Activated naive CD4-positive, alpha-beta T cell treated with anti-CD3 and anti-CD28 coated beads, Interleukin-2, amount 50 U/mL, for 24 hours (primary cell): ENCODE measurements around the gene WDR70.
"Not testable (repeated sequence)": the region's sequence is repeated elsewhere in the genome, so short reads cannot be mapped to it uniquely, and the experiment has no call there.

ENCODE experiments used
- H3K27ac Mint-ChIP-seq: one replicate; pipeline ENCODE4 v1.8.0; 2021; ENCODE audit warnings: mild to moderate bottlenecking, mixed read lengths
- H3K27me3 Mint-ChIP-seq: one replicate; pipeline ENCODE4 v1.8.0; 2021; ENCODE audit warnings: mixed read lengths
- H3K36me3 Mint-ChIP-seq: one replicate; pipeline ENCODE4 v1.8.0; 2021; ENCODE audit warnings: mixed read lengths
- H3K4me1 Mint-ChIP-seq: one replicate; pipeline ENCODE4 v1.8.0; 2021; ENCODE audit warnings: mixed read lengths
- H3K4me3 Mint-ChIP-seq: one replicate; pipeline ENCODE4 v1.8.0; 2021; ENCODE audit warnings: mild to moderate bottlenecking, mixed read lengths
- H3K9me3 Mint-ChIP-seq: one replicate; pipeline ENCODE4 v1.8.0; 2021; ENCODE audit warnings: mixed read lengths

WDR70 gene

DNA sequence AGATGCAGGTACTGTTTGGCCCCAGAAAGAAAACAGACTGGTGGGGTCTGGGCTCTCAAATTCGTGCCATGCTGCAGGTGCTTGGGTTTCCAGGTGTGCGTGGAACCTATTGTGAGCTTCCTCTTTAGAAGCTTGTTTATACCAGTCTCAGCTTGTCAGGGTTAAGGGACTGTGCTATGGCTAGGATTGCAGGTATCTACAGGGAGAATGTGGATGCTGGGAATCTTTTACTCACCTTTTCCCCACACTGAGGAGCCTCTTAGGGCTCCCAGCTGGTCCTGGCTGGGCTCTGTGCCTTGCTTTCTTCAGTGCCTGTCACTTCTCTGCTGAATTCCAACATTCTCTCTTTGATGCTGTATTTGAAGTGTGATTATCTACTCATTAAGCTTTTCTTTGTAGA is 111.8 kb downstream of the WDR70 start:
- H3K9me3 Mint-ChIP-seq: peaks cover 12% of the 10 kb centered on the region
- no peak overlapping the region for H3K27ac Mint-ChIP-seq
- H3K36me3 Mint-ChIP-seq: peaks cover 35% of the 10 kb centered on the region
- no peaks in the 10 kb centered on the region for H3K27me3 Mint-ChIP-seq
- no peak overlapping the region for H3K4me3 Mint-ChIP-seq
- peaks cover 22% of the 10 kb centered on the region for H3K4me1 Mint-ChIP-seq

DNA sequence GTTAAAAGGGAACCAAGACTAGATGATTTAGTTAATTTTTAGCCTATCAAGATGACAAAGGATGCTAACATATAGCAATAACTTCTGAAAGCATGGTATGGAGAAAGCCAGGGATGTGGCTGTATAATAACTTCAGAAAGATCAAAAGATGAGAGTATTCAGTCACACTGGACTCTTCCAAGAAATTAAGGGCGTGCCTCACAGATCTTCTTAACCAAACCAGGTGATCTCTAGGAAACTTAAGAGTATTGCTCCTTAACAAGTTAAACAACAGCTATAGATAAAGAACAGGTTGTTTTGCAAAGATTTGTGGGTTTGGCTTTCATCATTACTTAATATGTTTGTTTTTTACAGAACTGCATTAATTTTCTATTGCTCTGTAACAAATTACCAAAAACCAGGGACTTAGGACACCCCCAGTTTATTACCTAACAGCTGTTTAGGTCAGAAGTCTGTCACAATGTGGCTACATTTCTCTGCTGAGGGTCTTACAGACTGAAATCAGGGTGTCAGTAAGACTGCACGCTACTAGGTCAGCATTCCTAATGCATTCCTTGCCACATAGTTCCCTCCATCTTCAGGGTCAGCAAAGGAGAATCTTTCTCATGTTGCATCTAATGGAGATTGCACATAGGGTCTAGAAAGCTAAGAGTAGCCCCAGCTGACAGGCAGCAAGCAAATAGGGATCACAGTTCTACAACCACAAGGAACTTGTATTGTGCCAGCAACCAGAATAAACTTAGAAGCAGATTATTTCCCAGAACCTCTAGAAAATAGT is 113.8 kb downstream of the WDR70 start:
- H3K27ac Mint-ChIP-seq: no peak overlapping the region
- H3K9me3 Mint-ChIP-seq: peaks cover 10% of the 10 kb centered on the region

DNA sequence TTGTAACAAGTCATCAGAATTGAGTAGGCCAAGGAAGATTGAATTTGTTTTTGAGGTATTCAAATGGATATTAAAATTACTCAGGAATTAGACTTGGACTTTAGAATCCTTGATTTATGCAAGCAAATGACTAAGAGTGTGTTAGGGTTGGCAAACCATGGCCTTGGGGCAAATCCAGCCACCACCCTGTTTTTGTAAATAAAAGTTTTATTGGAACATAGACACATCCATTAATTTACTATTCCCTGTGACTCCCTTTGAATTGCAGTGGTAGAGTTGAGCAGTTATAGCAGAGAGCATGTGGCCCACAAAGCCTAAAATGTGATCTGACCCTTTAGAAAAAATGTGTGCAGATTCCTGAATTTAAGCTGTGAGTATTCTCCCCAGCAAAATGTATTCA is 115.6 kb downstream of the WDR70 start:
- no peaks in the 10 kb centered on the region for H3K9me3 Mint-ChIP-seq
- peaks cover 33% of the 10 kb centered on the region for H3K36me3 Mint-ChIP-seq
- H3K27ac Mint-ChIP-seq: no peak overlapping the region
- no peak overlapping the region for H3K4me3 Mint-ChIP-seq
- no peaks in the 10 kb centered on the region for H3K27me3 Mint-ChIP-seq
- H3K4me1 Mint-ChIP-seq: peaks cover 19% of the 10 kb centered on the region

More for the DNA sequence above, 113.8 kb downstream of the WDR70 start:
- Mint-ChIP-seq H3K4me3 (no peak overlapping the region), H3K36me3 (peaks cover 27% of the 10 kb centered on the region), H3K27me3 (no peaks in the 10 kb centered on the region), H3K4me1 (peaks cover 22% of the 10 kb centered on the region)

DNA sequence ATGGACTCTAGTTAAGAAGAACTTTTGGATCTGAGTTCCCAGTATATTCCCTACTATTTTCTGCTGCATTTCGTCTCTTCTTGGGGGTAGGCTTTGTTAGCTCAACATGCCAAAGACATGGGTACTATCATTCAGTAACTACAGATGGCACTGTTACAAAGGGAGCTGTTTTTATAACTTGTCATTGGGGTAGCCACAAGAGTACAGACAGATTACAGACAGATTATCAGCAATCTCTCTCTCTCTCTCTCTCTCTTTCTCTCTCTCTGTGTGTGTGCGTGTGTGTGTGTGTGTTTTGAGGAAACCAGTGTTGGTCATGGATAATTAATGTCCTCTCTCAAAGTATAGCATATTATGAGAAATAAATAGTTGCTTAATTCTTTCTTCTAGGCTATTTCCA is 116.1 kb downstream of the WDR70 start:
- Mint-ChIP-seq H3K9me3 (no peaks in the 10 kb centered on the region), H3K27ac (peak overlapping the region; percentile 13), H3K36me3 (peaks cover 36% of the 10 kb centered on the region)

DNA sequence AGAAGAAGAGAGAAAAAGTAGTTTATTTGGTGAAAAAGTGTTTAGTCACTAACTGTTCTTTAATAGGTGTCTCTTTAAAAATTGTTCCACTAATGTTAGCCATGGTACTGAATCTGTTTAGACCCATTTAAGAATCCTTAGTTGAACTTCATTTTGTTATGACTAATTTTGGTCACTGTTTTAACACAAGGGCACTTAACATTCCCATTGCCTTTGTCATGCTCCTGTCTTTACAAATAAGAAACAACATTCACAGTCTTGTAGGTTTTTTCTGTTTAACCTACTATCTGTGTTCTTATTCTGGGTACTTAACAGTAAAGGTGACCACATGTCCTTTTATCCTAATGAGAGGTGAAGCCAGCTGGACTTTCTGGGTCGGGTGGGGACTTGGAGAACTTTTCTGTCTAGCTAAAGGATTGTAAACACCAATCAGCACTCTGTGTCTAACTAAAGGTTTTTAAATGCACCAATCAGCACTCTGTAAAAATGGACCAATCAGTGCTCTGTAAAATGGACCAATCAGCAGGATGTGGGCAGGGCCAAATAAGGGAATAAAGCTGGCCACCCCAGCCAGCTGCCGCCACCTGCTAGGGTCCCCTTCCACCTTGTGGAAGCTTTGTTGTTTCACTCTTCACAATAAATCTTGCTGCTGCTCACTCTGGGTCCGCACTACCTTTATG is 116.7 kb downstream of the WDR70 start:
- Mint-ChIP-seq H3K9me3 (no peaks in the 10 kb centered on the region), H3K36me3 (peaks cover 39% of the 10 kb centered on the region), H3K4me1 (peaks cover 16% of the 10 kb centered on the region), H3K27me3 (no peaks in the 10 kb centered on the region), H3K4me3 (no peak overlapping the region), H3K27ac (no peak overlapping the region)

More for the DNA sequence above, 116.1 kb downstream of the WDR70 start:
- Mint-ChIP-seq H3K4me3 (no peak overlapping the region), H3K4me1 (peaks cover 19% of the 10 kb centered on the region), H3K27me3 (no peaks in the 10 kb centered on the region)

DNA sequence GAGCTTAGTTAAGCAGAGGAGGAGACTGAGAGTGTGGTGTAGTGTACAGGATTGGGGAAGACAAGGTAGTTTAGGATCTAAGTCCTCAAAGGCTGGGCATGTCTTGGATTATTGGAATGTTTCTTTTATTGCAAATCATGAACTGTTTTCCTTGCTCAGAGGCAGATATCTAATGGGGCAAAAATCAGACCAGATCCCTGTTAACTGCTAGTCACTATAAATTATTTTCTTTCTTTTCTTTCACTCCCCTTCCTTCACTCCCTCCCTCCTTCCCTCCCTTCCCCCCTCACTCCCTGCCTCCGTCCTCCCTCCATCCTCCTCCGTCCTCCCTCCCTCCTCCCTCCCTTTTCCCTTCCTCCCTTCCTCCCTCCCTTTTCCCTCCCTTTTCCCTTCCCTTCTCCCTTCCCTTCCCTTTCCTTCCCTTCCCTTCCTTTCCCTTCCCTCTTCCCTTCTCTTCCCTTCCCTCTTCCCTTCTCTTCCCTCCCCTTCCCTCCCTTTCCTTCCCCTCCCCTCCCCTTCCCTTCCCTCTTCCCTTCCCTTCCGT is 117.9 kb downstream of the WDR70 start:
- Mint-ChIP-seq H3K27ac (no peak overlapping the region), H3K9me3 (no peaks in the 10 kb centered on the region), H3K36me3 (peaks cover 50% of the 10 kb centered on the region), H3K4me1 (peaks cover 14% of the 10 kb centered on the region), H3K27me3 (no peaks in the 10 kb centered on the region), H3K4me3 (no peak overlapping the region)

DNA sequence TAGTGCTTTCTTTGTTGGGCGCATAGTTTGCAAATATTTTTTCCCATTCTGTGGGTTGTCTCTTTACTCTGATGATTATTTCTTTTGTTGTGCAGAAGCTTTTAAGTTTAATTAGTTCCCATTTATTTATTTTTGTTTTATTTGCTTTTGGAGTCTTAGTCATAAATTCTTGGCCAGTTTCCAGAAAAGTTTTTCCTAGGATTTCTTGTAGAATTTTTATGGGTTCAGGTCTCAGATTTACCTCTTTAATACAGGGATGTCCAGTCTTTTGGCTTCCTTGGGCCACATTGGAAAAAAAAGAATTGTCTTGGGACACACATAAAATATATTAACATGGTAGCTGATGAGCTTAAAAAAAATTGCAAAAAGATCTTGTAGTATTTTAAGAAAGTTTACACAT is 122.0 kb downstream of the WDR70 start:
- Mint-ChIP-seq H3K36me3 (peaks cover 69% of the 10 kb centered on the region), H3K4me1 (peaks cover 21% of the 10 kb centered on the region), H3K9me3 (no peaks in the 10 kb centered on the region), H3K27ac (no peak overlapping the region), H3K27me3 (no peaks in the 10 kb centered on the region), H3K4me3 (no peak overlapping the region)

DNA sequence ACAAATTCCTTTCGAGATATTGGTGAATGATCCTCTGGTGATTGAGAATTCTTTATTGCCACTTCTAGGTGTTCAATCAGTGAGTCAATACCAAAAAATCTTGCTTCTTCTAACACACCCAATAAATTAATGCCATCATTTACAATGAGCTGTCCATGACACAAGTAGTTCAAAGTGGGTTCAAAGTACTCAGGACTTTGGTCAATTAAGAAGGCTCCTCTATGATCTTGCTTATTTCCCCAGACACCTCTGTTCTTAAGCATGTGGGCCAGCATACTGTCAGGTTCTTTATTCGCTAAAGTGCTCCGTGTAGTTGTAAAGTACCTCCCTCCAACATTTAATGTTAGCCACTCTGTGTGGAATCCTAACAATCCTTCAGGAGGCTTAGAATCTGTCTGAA is 127.1 kb downstream of the WDR70 start:
- Mint-ChIP-seq H3K4me1 (peaks cover 30% of the 10 kb centered on the region), H3K9me3 (peaks cover 6% of the 10 kb centered on the region), H3K27ac (no peak overlapping the region), H3K4me3 (no peak overlapping the region), H3K36me3 (peaks cover 62% of the 10 kb centered on the region), H3K27me3 (no peaks in the 10 kb centered on the region)

DNA sequence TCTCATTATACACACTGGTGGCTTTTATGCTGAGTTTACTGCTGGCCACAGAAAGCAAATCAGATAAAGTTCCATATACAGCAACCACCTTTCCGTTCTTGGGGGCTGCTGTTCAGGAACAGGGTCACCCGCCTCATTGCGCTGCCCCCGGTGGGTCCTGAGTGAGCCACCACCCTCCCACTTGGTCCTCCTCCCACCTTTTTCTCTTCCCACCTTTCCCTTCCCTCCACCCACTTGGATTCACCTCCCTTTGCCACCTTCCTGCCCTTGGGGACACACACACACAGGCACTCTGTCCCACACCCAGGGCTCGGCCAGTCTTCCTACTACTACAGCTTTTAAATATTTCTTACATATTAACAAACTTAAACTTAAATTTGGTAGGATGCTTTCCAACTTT is 127.6 kb downstream of the WDR70 start:
- H3K27me3 Mint-ChIP-seq: no peaks in the 10 kb centered on the region
- H3K4me3 Mint-ChIP-seq: no peak overlapping the region
- peaks cover 63% of the 10 kb centered on the region for H3K36me3 Mint-ChIP-seq
- peaks cover 6% of the 10 kb centered on the region for H3K9me3 Mint-ChIP-seq
- no peak overlapping the region for H3K27ac Mint-ChIP-seq
- H3K4me1 Mint-ChIP-seq: peaks cover 28% of the 10 kb centered on the region

DNA sequence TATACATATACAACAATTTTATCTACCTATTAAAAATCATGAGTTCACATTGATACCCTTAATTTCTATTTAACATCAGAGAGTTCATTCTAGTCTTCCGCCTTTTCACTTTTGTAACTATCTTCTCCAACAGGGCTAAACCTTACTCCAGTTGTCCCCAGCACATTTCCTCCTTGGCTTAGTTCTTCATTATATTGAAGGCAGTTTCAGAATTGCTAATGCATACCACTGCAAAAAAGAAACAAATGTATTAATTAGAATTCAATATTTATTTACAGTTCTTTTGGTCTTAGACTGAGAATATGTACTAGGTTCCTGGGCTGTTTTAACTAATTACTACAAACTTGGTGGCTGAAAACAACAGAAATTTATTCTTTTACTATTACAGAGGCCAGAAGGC is 132.5 kb downstream of the WDR70 start:
- Mint-ChIP-seq H3K27ac (no peak overlapping the region), H3K36me3 (peaks cover 36% of the 10 kb centered on the region)

DNA sequence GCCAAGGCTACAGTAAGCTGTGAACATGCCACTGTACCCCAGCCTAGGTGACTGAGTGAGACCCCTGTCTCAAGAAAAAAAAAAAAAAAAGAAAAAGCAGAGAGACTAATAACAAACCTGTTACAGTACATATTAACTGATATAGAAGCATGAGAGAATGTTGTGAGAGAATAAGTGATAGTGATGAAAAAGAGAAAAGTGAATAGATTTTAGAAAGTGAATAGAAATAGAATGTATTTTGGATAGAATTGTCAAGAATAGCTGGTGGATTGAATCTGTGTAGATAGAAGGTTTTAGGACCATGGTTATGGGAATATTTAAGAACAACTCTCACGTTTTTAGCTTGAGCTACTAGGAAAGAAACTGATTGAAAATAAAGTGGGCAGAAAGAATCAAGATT is 135.8 kb downstream of the WDR70 start:
- no peaks in the 10 kb centered on the region for H3K9me3 Mint-ChIP-seq
- no peak overlapping the region for H3K4me3 Mint-ChIP-seq
- H3K4me1 Mint-ChIP-seq: peaks cover 10% of the 10 kb centered on the region
- no peaks in the 10 kb centered on the region for H3K27me3 Mint-ChIP-seq
- H3K27ac Mint-ChIP-seq: no peak overlapping the region
- H3K36me3 Mint-ChIP-seq: peaks cover 31% of the 10 kb centered on the region

More for the DNA sequence above, 132.5 kb downstream of the WDR70 start:
- Mint-ChIP-seq H3K9me3 (peaks cover 6% of the 10 kb centered on the region), H3K4me1 (peaks cover 13% of the 10 kb centered on the region), H3K27me3 (no peaks in the 10 kb centered on the region), H3K4me3 (no peak overlapping the region)

DNA sequence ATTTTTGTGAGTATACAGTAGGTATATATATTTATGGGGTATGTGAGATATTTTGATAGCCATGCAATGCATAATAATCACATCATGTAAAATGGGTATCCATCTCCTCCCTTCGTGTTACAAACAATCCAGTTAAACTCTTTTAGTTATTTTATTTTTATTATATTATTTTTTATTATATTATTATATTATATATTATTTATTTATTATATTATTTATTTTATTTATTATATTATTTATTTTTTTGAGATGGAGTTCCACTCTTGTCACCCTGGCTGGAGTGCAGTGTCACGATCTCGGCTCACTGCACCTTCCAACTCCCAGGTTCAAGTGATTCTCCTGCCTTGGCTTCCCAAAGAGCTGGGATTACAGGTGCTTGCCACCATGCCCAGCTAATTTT is 138.6 kb downstream of the WDR70 start:
- no peak overlapping the region for H3K4me3 Mint-ChIP-seq
- no peaks in the 10 kb centered on the region for H3K9me3 Mint-ChIP-seq
- H3K4me1 Mint-ChIP-seq: peaks cover 3% of the 10 kb centered on the region
- H3K27ac Mint-ChIP-seq: no peak overlapping the region
- H3K36me3 Mint-ChIP-seq: peaks cover 28% of the 10 kb centered on the region
- no peaks in the 10 kb centered on the region for H3K27me3 Mint-ChIP-seq

DNA sequence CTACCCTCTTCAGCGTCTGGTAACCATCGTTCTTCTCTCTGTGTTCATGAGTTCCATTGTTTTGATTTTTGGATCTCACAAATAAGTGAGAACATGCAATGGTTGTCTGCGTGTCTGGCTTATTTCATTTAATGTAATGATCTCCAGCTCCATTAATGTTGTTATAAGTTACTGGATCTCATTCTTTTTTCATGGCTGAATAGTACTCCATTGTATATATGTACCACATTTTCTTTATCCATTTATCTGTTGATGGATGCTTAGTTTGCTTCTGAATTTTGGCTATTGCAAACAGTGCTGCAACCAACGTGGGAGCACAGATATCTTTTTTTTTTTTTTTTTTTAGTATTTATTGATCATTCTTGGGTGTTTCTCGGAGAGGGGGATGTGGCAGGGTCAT is 139.2 kb downstream of the WDR70 start:
- not testable (repeated sequence) for H3K27me3 Mint-ChIP-seq, H3K27ac Mint-ChIP-seq, H3K4me1 Mint-ChIP-seq, H3K4me3 Mint-ChIP-seq, H3K9me3 Mint-ChIP-seq
- H3K36me3 Mint-ChIP-seq: peaks cover 23% of the 10 kb centered on the region

DNA sequence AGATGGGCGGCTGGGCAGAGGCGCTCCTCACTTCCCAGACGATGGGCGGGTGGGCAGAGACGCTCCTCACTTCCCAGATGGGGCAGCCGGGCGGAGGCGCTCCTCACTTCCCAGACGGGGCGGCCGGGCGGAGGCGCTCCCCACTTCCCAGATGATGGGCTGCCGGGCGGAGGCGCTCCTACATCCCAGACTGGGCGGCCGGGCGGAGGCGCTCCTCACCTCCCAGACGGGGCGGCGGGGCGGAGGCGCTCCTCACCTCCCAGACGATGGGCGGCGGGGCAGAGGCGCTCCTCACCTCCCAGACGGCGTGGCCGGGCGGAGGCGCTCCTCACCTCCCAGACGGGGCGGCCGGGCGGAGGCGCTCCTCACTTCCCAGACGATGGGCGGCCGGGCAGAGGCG is 140.2 kb downstream of the WDR70 start:
- no peaks in the 10 kb centered on the region for H3K4me1 Mint-ChIP-seq
- H3K4me3 Mint-ChIP-seq: no peak overlapping the region
- H3K27me3 Mint-ChIP-seq: no peaks in the 10 kb centered on the region
- H3K36me3 Mint-ChIP-seq: peaks cover 27% of the 10 kb centered on the region
- no peak overlapping the region for H3K27ac Mint-ChIP-seq
- H3K9me3 Mint-ChIP-seq: no peaks in the 10 kb centered on the region

DNA sequence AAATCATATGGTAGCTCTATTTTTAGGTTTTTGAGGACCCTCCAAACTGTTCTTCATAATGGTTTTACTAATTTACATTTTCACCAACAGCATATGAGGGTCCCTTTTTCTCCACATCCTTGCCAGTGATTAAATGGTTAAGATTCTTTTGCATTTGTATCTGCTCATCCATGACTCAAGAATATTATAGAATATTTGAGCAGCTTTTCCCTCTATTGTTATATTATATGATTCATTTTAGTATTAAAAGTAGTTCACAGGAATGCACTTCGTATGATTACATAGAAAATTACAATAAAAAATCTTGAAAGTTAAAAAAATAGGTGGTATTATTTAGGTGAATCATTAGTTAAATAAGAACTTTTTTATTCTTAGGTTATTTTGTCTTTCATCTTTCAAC is 140.7 kb downstream of the WDR70 start:
- Mint-ChIP-seq H3K4me3 (no peak overlapping the region), H3K36me3 (peaks cover 26% of the 10 kb centered on the region), H3K4me1 (no peaks in the 10 kb centered on the region), H3K9me3 (no peaks in the 10 kb centered on the region), H3K27me3 (no peaks in the 10 kb centered on the region), H3K27ac (no peak overlapping the region)

DNA sequence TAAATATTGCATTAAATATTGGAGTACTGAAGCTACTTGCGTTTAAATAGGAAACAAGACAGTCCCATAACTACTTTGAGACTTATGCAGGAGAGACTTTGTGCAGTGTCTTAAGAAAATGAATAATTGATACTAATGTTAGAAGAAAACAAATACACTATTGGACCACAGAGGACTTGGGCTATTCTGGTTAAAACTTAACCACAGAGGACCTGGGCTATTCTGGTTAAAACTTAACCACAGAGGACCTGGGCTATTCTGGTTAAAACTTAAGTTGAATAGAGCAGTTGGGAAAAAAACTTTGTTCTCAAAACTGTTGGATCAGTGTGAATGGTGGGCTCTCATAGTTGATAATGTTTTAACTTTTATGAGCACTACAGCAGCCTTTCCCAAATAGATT is 141.7 kb downstream of the WDR70 start:
- Mint-ChIP-seq H3K27me3 (no peaks in the 10 kb centered on the region), H3K9me3 (peaks cover 4% of the 10 kb centered on the region), H3K27ac (no peak overlapping the region), H3K36me3 (peaks cover 26% of the 10 kb centered on the region), H3K4me1 (no peaks in the 10 kb centered on the region), H3K4me3 (no peak overlapping the region)
